Left lung (tissue), 10 donors: ENCODE measurements around the gene VPS13D. TPM values are rescaled to one million over a fixed set of nuclear protein-coding genes. Genes with fewer than 3 reads are reported as not detected.

Source experiments
- ATAC-seq: fragments of 200-7000 bp; cut with Tn5 transposase; one replicate; pipeline ENCODE4 v1.9.1; 2020; ENCODE audit warnings: moderate library complexity
- DNase-seq, 4 donors: peaks; one replicate each; pipeline ENCODE4 v3.0.0-alpha.2; 2013 to 2020
- H3K27ac ChIP-seq, 2 donors: fragments of 200-600 bp; sonication (generic) in 1 of 2; one replicate each; pipeline versions ENCODE4 v1.5.0 to v1.8.0; 2020 to 2021
- H3K27me3 ChIP-seq, 2 donors: fragments of 200-600 bp; sonication (generic) in 1 of 2; one replicate each; pipeline versions ENCODE4 v1.5.0 to v1.8.0; 2020 to 2021
- H3K36me3 ChIP-seq, 2 donors: fragments of 200-600 bp; sonication (generic) in 1 of 2; one replicate each; pipeline versions ENCODE4 v1.5.0 to v1.8.0; 2020 to 2021
- H3K4me1 ChIP-seq, 2 donors: fragments of 200-600 bp; one replicate each; pipeline ENCODE4 v1.8.0; 2021
- H3K4me3 ChIP-seq, 2 donors: fragments of 200-600 bp; sonication (generic) in 1 of 2; one replicate each; pipeline versions ENCODE4 v1.5.0 to v1.8.0; 2020 to 2021; ENCODE audit warnings: mild to moderate bottlenecking in 1 of 2
- H3K9me3 ChIP-seq, 2 donors: fragments of 200-600 bp; sonication (generic) in 1 of 2; one replicate each; pipeline versions ENCODE4 v1.5.0 to v1.8.0; 2020 to 2021
- intact Hi-C, 2 donors: fragments of 100-400 bp; cut with DNase I; formaldehyde crosslinking; loops; one replicate each; pipeline versions ENCODE4 v1.11.2 to v1.14.2; 2022
- polyA plus RNA-seq, 6 donors: library from polyadenylated mRNA; unstranded; fragments of 120-200 nt; gene quantifications; one replicate each; pipeline ENCODE4 v1.2.1, GENCODE V29; 2013; ENCODE audit not compliant: insufficient read length in 6 of 6
- total RNA-seq, 2 donors: library from RNA; stranded (reverse); fragmentation: NEBNext Ultra II Directional; extraction: Animal tissue kit (Norgen Biotek cat#: 25700); gene quantifications; one replicate each; pipeline ENCODE4 v1.2.1, GENCODE V29; 2021
- TF ChIP-seq, protein P1 (sequence below), 2 donors: fragments of 200-600 bp; sonication (generic) in 1 of 2; IDR thresholded peaks; one replicate each; pipeline versions ENCODE4 v1.5.0 to v1.8.0; 2021; ENCODE audit warnings: antibody characterized with exemption in 2 of 2
- donor health status: DM: no; HTN: yes; CAD: no.
- donor health status: DM: no; HTN: no; CAD: no.

Gene VPS13D
- total and polyA plus RNA-seq, 8 donors: 26.6 to 62.3 (median 30.2) TPM

DNA sequence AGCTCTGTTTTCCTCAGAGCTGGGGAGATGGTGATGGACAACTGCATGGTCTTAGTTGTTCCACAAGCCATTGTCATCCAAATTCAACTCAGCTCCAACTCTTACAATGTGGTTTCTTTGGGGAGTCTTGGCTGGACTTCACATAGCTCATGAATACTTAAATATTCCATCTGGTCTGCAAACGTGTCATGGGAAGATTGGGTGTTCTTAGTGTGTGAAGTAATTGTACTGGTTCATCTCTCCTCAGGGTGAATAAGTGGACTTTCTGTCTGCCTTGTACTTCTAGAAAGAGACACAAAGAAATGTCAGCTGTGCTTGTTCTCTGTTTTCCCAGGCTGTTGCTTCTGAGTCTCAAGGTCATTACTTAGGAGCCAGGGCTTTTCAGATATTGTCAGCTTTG is 106.6 kb downstream of the VPS13D start:
- Histone ChIP-seq H3K4me1 (no peaks in the 10 kb centered on the region), H3K9me3 (no peaks in the 10 kb centered on the region), H3K27ac (peak overlapping the region in 1 of 2 donors; percentile 14), H3K27me3 (no peaks in the 10 kb centered on the region), H3K4me3 (no peak overlapping the region), H3K36me3 (peaks cover 0 to 54% of the 10 kb centered on the region in 2 donors)
- DNase-seq (no peak), ATAC-seq (no peak)
- TF ChIP-seq, protein P1, sequence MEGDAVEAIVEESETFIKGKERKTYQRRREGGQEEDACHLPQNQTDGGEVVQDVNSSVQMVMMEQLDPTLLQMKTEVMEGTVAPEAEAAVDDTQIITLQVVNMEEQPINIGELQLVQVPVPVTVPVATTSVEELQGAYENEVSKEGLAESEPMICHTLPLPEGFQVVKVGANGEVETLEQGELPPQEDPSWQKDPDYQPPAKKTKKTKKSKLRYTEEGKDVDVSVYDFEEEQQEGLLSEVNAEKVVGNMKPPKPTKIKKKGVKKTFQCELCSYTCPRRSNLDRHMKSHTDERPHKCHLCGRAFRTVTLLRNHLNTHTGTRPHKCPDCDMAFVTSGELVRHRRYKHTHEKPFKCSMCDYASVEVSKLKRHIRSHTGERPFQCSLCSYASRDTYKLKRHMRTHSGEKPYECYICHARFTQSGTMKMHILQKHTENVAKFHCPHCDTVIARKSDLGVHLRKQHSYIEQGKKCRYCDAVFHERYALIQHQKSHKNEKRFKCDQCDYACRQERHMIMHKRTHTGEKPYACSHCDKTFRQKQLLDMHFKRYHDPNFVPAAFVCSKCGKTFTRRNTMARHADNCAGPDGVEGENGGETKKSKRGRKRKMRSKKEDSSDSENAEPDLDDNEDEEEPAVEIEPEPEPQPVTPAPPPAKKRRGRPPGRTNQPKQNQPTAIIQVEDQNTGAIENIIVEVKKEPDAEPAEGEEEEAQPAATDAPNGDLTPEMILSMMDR (IDR thresholded peaks at IDR 0.05): no peak
- intact Hi-C loops: no loop called here

DNA sequence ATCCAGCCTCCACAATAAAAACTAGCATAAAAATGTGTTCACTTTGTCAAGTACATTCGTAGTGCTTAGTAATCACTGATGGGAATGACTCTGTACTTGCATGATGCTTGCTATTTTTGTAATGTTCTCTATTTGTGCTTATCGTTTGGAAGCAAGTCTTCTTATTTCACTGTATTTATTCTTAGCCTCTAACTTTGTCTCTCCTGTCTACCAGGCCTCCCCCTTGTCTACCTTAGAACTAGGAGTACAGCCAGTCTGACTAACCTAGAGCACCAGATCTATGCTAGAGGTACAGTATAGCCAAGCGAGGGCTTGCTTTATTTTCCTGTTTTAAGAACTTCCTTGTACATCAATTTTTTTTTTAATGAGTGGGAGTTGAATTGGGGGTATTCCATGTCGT is 108.2 kb downstream of the VPS13D start:
- H3K36me3 ChIP-seq: peaks cover 0 to 41% of the 10 kb centered on the region in 2 donors
- ATAC-seq (no peak), DNase-seq (no peak)
- no peak overlapping the region for H3K27ac ChIP-seq
- H3K9me3 ChIP-seq: no peaks in the 10 kb centered on the region
- H3K4me3 ChIP-seq: no peak overlapping the region
- TF ChIP-seq, protein P1 (IDR thresholded peaks at IDR 0.05): no peak
- peaks cover 0 to under 1% of the 10 kb centered on the region in 2 donors for H3K4me1 ChIP-seq
- no peaks in the 10 kb centered on the region for H3K27me3 ChIP-seq
- intact Hi-C loops: no loop called here

DNA sequence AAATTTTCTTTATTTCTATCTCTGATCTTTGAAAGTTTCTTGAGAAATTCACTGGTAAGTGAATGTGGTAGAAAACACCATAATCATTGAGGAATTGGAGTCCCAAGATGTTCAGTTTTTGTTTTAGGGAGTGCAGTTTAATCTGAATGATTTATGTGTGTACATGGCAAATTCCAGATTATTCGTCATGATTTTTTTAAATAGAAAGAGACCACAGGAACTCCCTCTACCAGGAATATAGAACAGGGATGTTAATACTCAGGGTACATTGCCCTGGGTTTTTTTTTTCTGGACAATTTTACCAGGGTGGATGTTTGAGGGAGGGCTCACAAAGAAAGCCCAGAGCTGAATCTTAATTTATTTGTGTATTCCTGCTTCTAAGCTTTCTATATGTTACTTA is 109.0 kb downstream of the VPS13D start:
- Histone ChIP-seq H3K36me3 (peaks cover 0 to 41% of the 10 kb centered on the region in 2 donors), H3K9me3 (no peaks in the 10 kb centered on the region), H3K4me3 (no peak overlapping the region), H3K4me1 (peaks cover under 1 to 8% of the 10 kb centered on the region in 2 donors), H3K27me3 (no peaks in the 10 kb centered on the region), H3K27ac (no peak overlapping the region)
- ATAC-seq (no peak), DNase-seq (no peak)
- intact Hi-C loops: no loop called here
- TF ChIP-seq, protein P1 (IDR thresholded peaks at IDR 0.05): no peak

DNA sequence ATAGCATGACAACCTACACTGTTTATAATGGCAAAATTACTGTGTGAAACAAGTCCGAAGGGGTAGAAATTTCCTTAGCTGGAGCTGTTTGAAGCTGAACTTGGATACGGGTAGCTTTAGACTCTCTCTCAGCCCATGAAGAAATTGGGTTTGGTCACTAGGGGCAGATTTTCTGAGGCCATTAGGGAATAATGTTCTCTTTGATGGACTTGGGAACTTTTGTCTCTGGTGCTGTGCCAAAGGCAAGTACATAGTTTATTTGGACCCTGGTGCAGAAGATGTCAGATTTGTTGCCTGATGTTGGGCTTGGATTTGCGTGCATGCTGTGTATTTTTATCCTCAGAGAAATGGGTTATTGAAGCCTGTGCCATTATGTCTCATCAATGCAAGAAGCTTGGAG is 109.6 kb downstream of the VPS13D start:
- TF ChIP-seq, protein P1 (IDR thresholded peaks at IDR 0.05): no peak
- Histone ChIP-seq H3K9me3 (no peaks in the 10 kb centered on the region), H3K27me3 (no peaks in the 10 kb centered on the region), H3K4me3 (no peak overlapping the region), H3K36me3 (peaks cover 0 to 36% of the 10 kb centered on the region in 2 donors), H3K27ac (no peak overlapping the region), H3K4me1 (peaks cover 6 to 13% of the 10 kb centered on the region in 2 donors)
- intact Hi-C loops: no loop called here
- no peak for DNase-seq
- no peak for ATAC-seq

DNA sequence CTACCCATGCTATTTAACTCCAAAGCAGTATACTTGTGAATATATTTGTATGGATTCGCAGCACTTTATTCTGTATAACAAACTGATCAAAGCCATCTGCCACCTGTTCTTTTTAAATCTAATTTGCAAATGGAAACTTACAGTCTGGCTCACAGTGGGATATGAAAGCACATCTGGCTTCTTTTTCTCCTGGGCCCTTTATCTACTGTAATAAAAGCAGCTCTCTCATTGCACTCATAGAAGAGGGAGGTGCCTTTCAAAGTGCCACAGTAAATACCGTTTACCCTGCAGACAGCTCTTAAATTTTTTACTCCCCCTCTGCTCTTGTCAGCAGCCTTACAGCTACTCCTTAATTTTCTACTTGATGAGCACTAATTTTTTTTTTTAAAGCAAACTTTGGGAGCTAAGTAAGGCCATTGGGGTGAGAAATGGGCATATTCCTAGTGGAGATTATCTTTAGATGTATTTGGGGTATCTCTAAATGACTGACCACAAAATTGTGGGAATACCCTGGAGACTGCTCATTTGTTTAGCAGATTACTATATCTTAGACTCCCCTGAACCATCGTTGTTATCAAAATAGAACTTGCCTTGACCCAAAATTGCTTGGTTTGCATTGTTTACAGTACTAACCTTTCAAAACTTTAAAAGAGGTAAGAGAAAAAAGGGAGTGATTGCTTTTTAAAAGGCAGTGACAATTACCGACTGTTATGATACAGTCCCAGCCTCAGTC is 110.1 kb downstream of the VPS13D start:
- Histone ChIP-seq H3K9me3 (no peaks in the 10 kb centered on the region), H3K27ac (no peak overlapping the region), H3K4me3 (no peak overlapping the region), H3K4me1 (peaks cover 12 to 19% of the 10 kb centered on the region in 2 donors), H3K36me3 (peaks cover 0 to 30% of the 10 kb centered on the region in 2 donors), H3K27me3 (no peaks in the 10 kb centered on the region)
- TF ChIP-seq, protein P1 (IDR thresholded peaks at IDR 0.05): no peak
- DNase-seq: no peak
- peak; percentile 40 for ATAC-seq
- intact Hi-C loops: no loop called here
